Mucosa of stomach (tissue), 1 donor: Measurements from ENCODE around the gene CSNK1A1.
"Not testable (repeated sequence)": the region's sequence is repeated elsewhere in the genome, so short reads cannot be mapped to it uniquely, and the experiment has no call there.

Experiments
- H3K27me3 ChIP-seq: one replicate; pipeline ENCODE4 v1.7.0; 2013; ENCODE audit warnings: mild to moderate bottlenecking, low read length; ENCODE audit not compliant: control insufficient read depth, insufficient read depth
- H3K36me3 ChIP-seq: one replicate; pipeline ENCODE4 v1.7.0; 2013; ENCODE audit warnings: low read length; ENCODE audit not compliant: control insufficient read depth, insufficient read depth
- H3K4me1 ChIP-seq: one replicate; pipeline ENCODE4 v1.7.0; 2013; ENCODE audit warnings: mild to moderate bottlenecking, low read length; ENCODE audit not compliant: control insufficient read depth, insufficient read depth
- H3K4me3 ChIP-seq: one replicate; pipeline ENCODE4 v1.7.0; 2013; ENCODE audit warnings: low read length
- H3K9ac ChIP-seq: one replicate; pipeline ENCODE4 v1.7.0; 2013; ENCODE audit warnings: mild to moderate bottlenecking, low read length, moderate library complexity
- H3K9me3 ChIP-seq: one replicate; pipeline ENCODE4 v1.7.0; 2013; ENCODE audit warnings: mild to moderate bottlenecking, low read length, moderate library complexity; ENCODE audit not compliant: control insufficient read depth
- donor health status: Pancreatic carcinoma.

CSNK1A1 gene

GRCh38 chr5:149543361-149544027 is 7.7 kb downstream of the CSNK1A1 start:
- no peaks in the 10 kb centered on the region for H3K27me3 ChIP-seq
- H3K4me3 ChIP-seq, result no peak overlapping the region
- H3K36me3 ChIP-seq, result peaks cover 12% of the 10 kb centered on the region
- peak overlapping the region; percentile 1 for H3K9ac ChIP-seq
- no peaks in the 10 kb centered on the region for H3K9me3 ChIP-seq
- H3K4me1 ChIP-seq, result peaks cover 39% of the 10 kb centered on the region

DNA sequence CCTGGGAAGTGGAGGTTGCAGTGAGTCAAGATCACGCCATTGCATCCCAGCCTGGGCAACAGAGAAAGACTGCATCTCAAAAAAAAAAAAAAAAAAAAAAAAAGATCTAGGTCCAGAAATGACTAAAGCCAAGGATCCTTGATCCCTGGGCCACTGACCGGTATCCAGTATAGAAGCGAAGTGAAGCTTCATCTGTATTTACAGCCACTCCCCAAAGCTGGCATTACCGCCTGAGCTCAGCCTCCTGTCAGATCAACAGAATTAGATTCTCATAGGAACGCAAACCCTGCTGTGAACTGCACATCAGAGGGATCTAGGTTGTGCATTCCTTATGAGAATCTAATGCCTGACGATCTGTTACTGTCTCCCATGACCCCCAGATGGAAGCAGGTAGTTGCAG is 9.3 kb downstream of the CSNK1A1 start:
- Histone ChIP-seq H3K9ac (no peak overlapping the region), H3K36me3 (peaks cover 12% of the 10 kb centered on the region), H3K9me3 (no peaks in the 10 kb centered on the region), H3K27me3 (no peaks in the 10 kb centered on the region), H3K4me3 (no peak overlapping the region), H3K4me1 (peaks cover 26% of the 10 kb centered on the region)

DNA sequence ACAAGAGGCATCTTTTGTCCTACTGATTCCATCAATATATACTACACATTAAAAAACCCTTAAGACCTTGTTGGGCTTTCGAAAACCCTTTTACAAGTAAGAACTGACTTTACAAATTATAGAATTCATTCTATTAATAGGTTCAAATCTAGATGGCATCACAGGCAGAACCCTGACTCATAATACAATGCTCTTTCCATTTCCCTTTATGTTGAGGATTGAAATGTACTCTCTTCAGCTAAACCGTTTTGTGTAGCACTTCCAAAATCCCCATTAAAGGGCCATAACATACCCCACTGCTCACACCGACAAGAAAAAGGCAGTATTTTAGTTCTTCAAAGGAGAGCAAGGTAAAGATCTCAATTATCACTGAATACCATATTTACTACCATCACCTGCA is 11.2 kb downstream of the CSNK1A1 start:
- no peaks in the 10 kb centered on the region for H3K9me3 ChIP-seq
- H3K27me3 ChIP-seq, result no peaks in the 10 kb centered on the region
- no peak overlapping the region for H3K4me3 ChIP-seq
- no peak overlapping the region for H3K9ac ChIP-seq
- H3K36me3 ChIP-seq, result peaks cover 2% of the 10 kb centered on the region
- H3K4me1 ChIP-seq, result peaks cover 28% of the 10 kb centered on the region

GRCh38 chr5:149537374-149537975 is 13.8 kb downstream of the CSNK1A1 start:
- Histone ChIP-seq H3K9me3 (no peaks in the 10 kb centered on the region), H3K4me3 (no peak overlapping the region), H3K4me1 (peaks cover 18% of the 10 kb centered on the region), H3K27me3 (no peaks in the 10 kb centered on the region), H3K36me3 (no peaks in the 10 kb centered on the region), H3K9ac (no peak overlapping the region)

GRCh38 chr5:149535787-149536186 is 15.5 kb downstream of the CSNK1A1 start:
- not testable (repeated sequence) for H3K36me3 ChIP-seq, H3K9ac ChIP-seq, H3K27me3 ChIP-seq, H3K9me3 ChIP-seq, H3K4me3 ChIP-seq
- H3K4me1 ChIP-seq, result peaks cover 21% of the 10 kb centered on the region

DNA sequence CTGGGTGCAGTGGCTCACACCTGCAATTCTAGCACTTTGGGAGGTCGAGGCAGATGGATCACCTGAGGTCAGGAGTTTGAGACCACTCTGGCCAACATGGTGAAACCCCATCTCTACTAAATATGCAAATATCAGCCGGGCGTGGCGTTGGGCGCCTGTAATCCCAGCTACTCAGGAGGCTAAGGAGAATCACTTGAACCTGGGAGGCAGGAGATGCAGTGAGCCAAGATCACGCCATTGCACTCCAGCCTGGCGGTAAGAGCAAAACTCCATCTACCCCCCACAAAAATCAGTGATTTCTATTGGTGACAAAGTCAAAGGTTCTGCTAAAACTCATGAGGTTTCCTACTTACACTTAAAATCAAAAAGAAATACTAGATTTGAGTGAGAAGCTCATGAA is 18.8 kb downstream of the CSNK1A1 start:
- no peaks in the 10 kb centered on the region for H3K27me3 ChIP-seq
- H3K4me1 ChIP-seq, result peaks cover 24% of the 10 kb centered on the region
- no peaks in the 10 kb centered on the region for H3K9me3 ChIP-seq
- no peaks in the 10 kb centered on the region for H3K36me3 ChIP-seq
- no peak overlapping the region for H3K4me3 ChIP-seq
- H3K9ac ChIP-seq, result no peak overlapping the region

DNA sequence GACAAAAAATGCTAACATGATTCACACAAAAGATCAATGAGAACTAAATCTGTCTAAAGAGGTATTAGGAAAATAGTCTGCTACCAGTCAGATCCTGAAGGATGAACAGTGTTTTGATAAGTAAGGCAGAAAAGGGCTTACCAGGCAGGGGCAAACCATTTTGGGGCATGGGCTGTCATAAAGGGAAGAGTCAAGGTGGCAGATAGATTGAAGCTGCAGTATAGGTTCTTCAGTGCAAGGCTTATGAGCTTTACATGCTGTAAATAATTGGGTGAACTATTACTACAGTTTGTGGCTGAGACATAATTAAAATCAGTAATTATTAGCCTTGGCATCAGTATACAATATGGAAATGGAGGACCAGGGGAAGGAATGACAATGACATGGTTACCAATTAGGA is 21.8 kb downstream of the CSNK1A1 start:
- H3K27me3 ChIP-seq, result no peaks in the 10 kb centered on the region
- no peak overlapping the region for H3K9ac ChIP-seq
- no peaks in the 10 kb centered on the region for H3K36me3 ChIP-seq
- H3K4me1 ChIP-seq, result peaks cover 28% of the 10 kb centered on the region
- no peaks in the 10 kb centered on the region for H3K9me3 ChIP-seq
- H3K4me3 ChIP-seq, result no peak overlapping the region

DNA sequence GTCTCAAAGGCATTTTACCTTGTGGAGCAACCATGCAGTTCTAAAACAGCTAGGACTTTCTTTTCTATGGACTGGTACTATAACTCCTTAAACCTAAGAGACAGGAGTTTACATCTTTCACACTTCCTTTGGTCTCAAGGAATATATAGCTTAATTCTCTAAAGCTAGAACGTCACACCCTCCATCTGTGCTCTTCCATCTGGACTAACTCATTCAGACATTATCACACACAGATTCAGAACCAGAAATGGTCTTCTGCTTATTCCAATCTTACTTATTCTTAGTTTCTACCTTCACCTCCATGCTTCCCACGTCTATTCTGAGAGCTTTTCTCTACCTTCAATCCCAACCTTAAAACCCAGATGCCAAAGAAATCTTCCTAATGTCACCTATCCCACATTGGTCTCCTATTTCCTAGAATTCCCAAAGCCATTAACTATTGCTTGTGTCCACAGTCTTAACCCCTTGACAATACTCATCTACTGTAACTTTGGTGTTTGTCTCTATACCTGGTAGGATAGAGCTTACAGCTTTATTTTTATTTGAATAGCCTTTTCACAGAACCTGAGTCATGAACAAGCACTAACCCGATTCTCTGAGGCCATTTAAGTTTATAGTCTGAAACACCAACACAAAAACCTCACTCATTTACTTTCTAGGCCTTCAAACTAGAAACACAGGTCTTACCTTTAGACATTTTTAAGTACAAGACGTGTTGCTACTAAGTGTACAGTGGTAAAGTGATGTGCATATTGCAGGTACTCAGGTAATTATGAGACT is 22.8 kb downstream of the CSNK1A1 start:
- Histone ChIP-seq H3K36me3 (no peaks in the 10 kb centered on the region), H3K9me3 (no peaks in the 10 kb centered on the region), H3K9ac (no peak overlapping the region), H3K4me3 (no peak overlapping the region), H3K4me1 (peaks cover 28% of the 10 kb centered on the region), H3K27me3 (no peaks in the 10 kb centered on the region)

GRCh38 chr5:149526845-149527590 is 24.2 kb downstream of the CSNK1A1 start:
- no peak overlapping the region for H3K4me3 ChIP-seq
- H3K9me3 ChIP-seq, result no peaks in the 10 kb centered on the region
- H3K4me1 ChIP-seq, result peaks cover 19% of the 10 kb centered on the region
- no peaks in the 10 kb centered on the region for H3K27me3 ChIP-seq
- H3K9ac ChIP-seq, result no peak overlapping the region
- no peaks in the 10 kb centered on the region for H3K36me3 ChIP-seq

GRCh38 chr5:149521739-149522685 is 29.2 kb downstream of the CSNK1A1 start:
- H3K9ac ChIP-seq, result no peak overlapping the region
- peaks cover 31% of the 10 kb centered on the region for H3K4me1 ChIP-seq
- no peaks in the 10 kb centered on the region for H3K9me3 ChIP-seq
- no peaks in the 10 kb centered on the region for H3K27me3 ChIP-seq
- no peaks in the 10 kb centered on the region for H3K36me3 ChIP-seq
- H3K4me3 ChIP-seq, result no peak overlapping the region

DNA sequence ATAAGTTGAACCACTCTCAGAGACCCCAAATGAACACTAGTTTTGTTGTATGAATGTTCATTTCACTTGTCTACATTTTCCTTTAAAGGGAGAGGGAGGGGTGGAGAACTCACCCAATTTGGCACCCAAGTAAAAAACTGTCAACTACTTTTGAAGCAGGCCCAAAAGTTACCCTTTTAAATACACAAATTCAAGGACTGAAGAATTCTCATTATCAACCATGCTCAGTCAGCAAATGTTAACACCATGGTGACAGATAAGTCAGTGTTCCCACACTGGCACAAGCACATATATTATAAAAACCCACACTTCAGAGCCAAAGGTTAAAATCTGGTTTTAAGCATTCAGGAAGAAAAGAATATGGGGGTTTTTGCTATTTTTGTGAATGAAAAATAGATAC is 31.6 kb downstream of the CSNK1A1 start:
- Histone ChIP-seq H3K9ac (no peak overlapping the region), H3K4me3 (no peak overlapping the region), H3K4me1 (peaks cover 21% of the 10 kb centered on the region), H3K36me3 (no peaks in the 10 kb centered on the region), H3K9me3 (no peaks in the 10 kb centered on the region), H3K27me3 (no peaks in the 10 kb centered on the region)
